Hepatocyte (in vitro differentiated cells): ENCODE data around the gene CCDC91. TPM values are rescaled to one million over a fixed set of nuclear protein-coding genes. Genes with fewer than 3 reads are reported as not detected.

Source experiments
- DNase-seq: peaks from one replicate; pipeline ENCODE4 v3.0.0-alpha.2; 2016; ENCODE audit warnings: low spot score
- H2AFZ ChIP-seq: fragments of 200-600 bp; sonication (generic); 2 replicates; pipeline ENCODE4 v1.6.0; 2016; ENCODE audit warnings: antibody characterized with exemption, mild to moderate bottlenecking
- H3K27ac ChIP-seq: fragments of 200-600 bp; sonication (generic); 2 replicates; pipeline ENCODE4 v1.5.1; 2016; ENCODE audit warnings: mild to moderate bottlenecking
- H3K27me3 ChIP-seq: fragments of 200-600 bp; sonication (generic); 2 replicates; pipeline ENCODE4 v1.6.1; 2016
- H3K36me3 ChIP-seq: fragments of 200-600 bp; sonication (generic); replicated peaks from 2 replicates; pipeline ENCODE4 v1.5.1; 2016; ENCODE audit warnings: low read depth; ENCODE audit not compliant: insufficient read depth
- H3K4me1 ChIP-seq: fragments of 200-600 bp; sonication (generic); 2 replicates; pipeline ENCODE4 v1.5.1; 2016; ENCODE audit warnings: mild to moderate bottlenecking, moderate library complexity; ENCODE audit not compliant: insufficient read depth
- H3K4me2 ChIP-seq: fragments of 200-600 bp; sonication (generic); 2 replicates; pipeline ENCODE4 v1.6.0; 2016
- H3K4me3 ChIP-seq: fragments of 200-600 bp; sonication (generic); 2 replicates; pipeline ENCODE4 v1.5.1; 2016; ENCODE audit warnings: mild to moderate bottlenecking
- H3K79me2 ChIP-seq: fragments of 200-600 bp; sonication (generic); 2 replicates; pipeline ENCODE4 v1.6.0; 2017; ENCODE audit warnings: mild to moderate bottlenecking
- H3K9me2 ChIP-seq: fragments of 200-600 bp; sonication (generic); replicated peaks from 2 replicates; pipeline ENCODE4 v1.6.0; 2017; ENCODE audit warnings: mild to moderate bottlenecking; ENCODE audit not compliant: insufficient read depth
- H3K9me3 ChIP-seq: fragments of 200-600 bp; sonication (generic); 2 replicates; pipeline ENCODE4 v1.5.1; 2016; ENCODE audit warnings: low read depth, mild to moderate bottlenecking
- H4K20me1 ChIP-seq: fragments of 200-600 bp; sonication (generic); 2 replicates; pipeline ENCODE4 v1.6.0; 2016; ENCODE audit warnings: mild to moderate bottlenecking; ENCODE audit not compliant: insufficient read depth, poor library complexity, severe bottlenecking
- EZH2 ChIP-seq: fragments of 200-600 bp; sonication (generic); IDR thresholded peaks from 2 replicates; pipeline ENCODE4 v1.6.1; 2016; ENCODE audit warnings: antibody characterized with exemption, mild to moderate bottlenecking, borderline replicate concordance
- EZH2phosphoT487 ChIP-seq: fragments of 200-600 bp; sonication (generic); IDR thresholded peaks from one replicate; pipeline ENCODE4 v1.6.1; 2018; ENCODE audit warnings: antibody characterized with exemption, mild to moderate bottlenecking, low read depth, moderate library complexity; ENCODE audit not compliant: unreplicated experiment, severe bottlenecking
- WGBS: methylation state at CpG from one replicate; pipeline ENCODE4 v1.1.6; 2016; ENCODE audit warnings: low lambda C conversion rate; ENCODE audit errors: missing lambda C conversion rate; 5-methylcytosine and 5-hydroxymethylcytosine counted together
- polyA plus RNA-seq: library from polyadenylated mRNA; unstranded; fragments of >200 nt; fragmentation: Nextera tagmentation; extraction: Ambion mirVana; gene quantifications from 2 replicates; pipeline ENCODE4 v1.2.1, GENCODE V29; 2016
- total RNA-seq: library from RNA; depleted of rRNA; stranded (reverse); fragments of >200 nt; gene quantifications from 2 replicates; pipeline ENCODE4 v1.2.3, GENCODE V29; 2014
- TF ChIP-seq, protein P1 (sequence below): fragments of 200-600 bp; sonication (generic); IDR thresholded peaks from 2 replicates; pipeline ENCODE4 v1.5.1; 2016; ENCODE audit warnings: antibody characterized with exemption, mild to moderate bottlenecking; ENCODE audit not compliant: poor library complexity

The CCDC91 gene
- total and polyA plus RNA-seq, 2 experiments from 2014 or later: 14.2 to 15.1 TPM

DNA sequence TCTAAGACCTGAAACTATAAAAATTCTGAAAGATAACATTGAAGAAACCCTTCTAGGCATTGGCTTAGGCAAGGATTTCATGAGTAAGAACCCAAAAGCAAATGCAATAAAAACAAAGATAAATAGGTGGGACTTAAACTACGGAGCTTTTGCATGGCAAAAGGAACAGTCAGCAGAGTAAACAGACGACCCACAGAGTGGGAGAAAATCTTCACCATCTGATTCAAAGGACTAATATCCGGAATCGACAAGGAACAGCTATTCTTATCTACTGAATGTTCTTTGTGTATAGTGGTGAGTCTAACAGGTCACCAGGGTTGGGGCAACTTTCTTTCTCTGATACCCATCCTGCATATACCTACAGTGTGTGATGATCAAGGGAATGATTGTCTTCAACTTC, 198.6 kb downstream of the CCDC91 start:
- Histone ChIP-seq H3K9me2 (no peaks in the 10 kb centered on the region), H3K4me3 (no peak overlapping the region), H3K79me2 (no peaks in the 10 kb centered on the region), H3K27me3 (no peaks in the 10 kb centered on the region), H3K36me3 (no peaks in the 10 kb centered on the region), H3K4me1 (no peaks in the 10 kb centered on the region), H2AFZ (no peak overlapping the region), H3K4me2 (no peak overlapping the region), H3K9me3 (no peaks in the 10 kb centered on the region), H3K27ac (no peak overlapping the region), H4K20me1 (no peaks in the 10 kb centered on the region)
- 35% methylated on average over 4 of the region's 4 CpGs for WGBS
- DNase-seq: no peak
- TF ChIP-seq EZH2phosphoT487 (no peak), EZH2 (no peak)
- TF ChIP-seq, protein P1, sequence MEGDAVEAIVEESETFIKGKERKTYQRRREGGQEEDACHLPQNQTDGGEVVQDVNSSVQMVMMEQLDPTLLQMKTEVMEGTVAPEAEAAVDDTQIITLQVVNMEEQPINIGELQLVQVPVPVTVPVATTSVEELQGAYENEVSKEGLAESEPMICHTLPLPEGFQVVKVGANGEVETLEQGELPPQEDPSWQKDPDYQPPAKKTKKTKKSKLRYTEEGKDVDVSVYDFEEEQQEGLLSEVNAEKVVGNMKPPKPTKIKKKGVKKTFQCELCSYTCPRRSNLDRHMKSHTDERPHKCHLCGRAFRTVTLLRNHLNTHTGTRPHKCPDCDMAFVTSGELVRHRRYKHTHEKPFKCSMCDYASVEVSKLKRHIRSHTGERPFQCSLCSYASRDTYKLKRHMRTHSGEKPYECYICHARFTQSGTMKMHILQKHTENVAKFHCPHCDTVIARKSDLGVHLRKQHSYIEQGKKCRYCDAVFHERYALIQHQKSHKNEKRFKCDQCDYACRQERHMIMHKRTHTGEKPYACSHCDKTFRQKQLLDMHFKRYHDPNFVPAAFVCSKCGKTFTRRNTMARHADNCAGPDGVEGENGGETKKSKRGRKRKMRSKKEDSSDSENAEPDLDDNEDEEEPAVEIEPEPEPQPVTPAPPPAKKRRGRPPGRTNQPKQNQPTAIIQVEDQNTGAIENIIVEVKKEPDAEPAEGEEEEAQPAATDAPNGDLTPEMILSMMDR: no peak

DNA sequence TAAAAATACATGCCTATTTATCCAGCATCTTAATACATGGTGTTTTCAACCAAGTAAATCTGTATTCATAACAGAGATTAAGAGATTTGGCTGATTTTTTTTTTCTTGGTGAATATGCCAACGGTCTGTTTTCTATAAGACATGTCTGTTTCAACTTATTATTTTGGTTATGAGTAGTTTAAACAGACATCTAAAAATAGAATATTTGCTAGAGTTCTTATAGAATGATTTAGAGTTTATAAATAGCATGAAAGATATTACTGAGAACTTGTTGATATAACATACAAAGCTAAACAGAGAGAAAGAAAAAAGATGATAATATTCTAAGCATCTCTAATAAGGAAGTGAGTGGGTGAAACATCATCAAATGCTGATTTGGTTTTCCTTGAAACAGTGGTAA, 199.9 kb downstream of the CCDC91 start:
- no peaks in the 10 kb centered on the region for H3K27me3 ChIP-seq
- no peaks in the 10 kb centered on the region for H3K36me3 ChIP-seq
- no peak overlapping the region for H3K27ac ChIP-seq
- no peaks in the 10 kb centered on the region for H4K20me1 ChIP-seq
- H3K9me3 ChIP-seq: no peaks in the 10 kb centered on the region
- no peaks in the 10 kb centered on the region for H3K4me1 ChIP-seq
- no peak overlapping the region for H2AFZ ChIP-seq
- no peak overlapping the region for H3K4me3 ChIP-seq
- 77% methylated on average over 1 of the region's 1 CpG for WGBS
- no peak overlapping the region for H3K4me2 ChIP-seq
- no peak for DNase-seq
- H3K79me2 ChIP-seq: no peaks in the 10 kb centered on the region
- H3K9me2 ChIP-seq: no peaks in the 10 kb centered on the region
- TF ChIP-seq, protein P1: no peak
- TF ChIP-seq EZH2phosphoT487: no peak
- no peak for TF ChIP-seq EZH2

DNA sequence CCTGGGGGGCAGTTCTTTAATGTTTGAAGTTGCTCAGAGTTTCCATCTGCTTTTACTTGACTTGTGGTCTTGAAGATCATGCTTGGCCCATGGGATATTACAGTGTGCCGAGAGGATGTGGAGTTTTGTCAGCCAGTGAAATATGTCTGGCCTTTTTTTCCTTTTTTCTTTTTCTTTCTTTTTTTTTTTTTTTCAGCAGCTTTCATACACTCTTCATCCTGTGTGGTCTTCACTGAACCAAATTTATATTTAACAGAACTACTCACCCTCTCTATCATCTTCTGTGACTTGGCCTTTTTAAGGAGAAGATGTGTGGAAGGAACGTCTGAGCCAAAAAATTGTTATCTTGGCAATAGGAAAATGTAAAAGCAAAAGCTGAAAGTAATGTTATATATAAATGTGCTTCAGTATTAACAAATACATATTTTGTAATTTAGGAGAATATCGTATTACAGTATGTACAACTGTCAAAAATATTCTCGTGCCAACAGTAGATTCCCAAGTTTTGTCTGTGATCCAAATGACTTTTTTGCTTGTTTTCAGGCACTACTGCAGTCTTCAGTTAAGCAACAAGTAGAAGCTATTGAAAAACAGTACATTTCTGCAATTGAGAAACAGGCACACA, 200.6 kb downstream of the CCDC91 start:
- no peak for DNase-seq
- WGBS: 80% methylated on average over 4 of the region's 4 CpGs
- Histone ChIP-seq H3K4me3 (no peak overlapping the region), H3K9me2 (no peaks in the 10 kb centered on the region), H3K79me2 (no peaks in the 10 kb centered on the region), H3K36me3 (no peaks in the 10 kb centered on the region), H3K27me3 (no peaks in the 10 kb centered on the region), H3K4me1 (no peaks in the 10 kb centered on the region), H3K27ac (no peak overlapping the region), H4K20me1 (no peaks in the 10 kb centered on the region), H3K9me3 (no peaks in the 10 kb centered on the region), H3K4me2 (no peak overlapping the region), H2AFZ (no peak overlapping the region)
- TF ChIP-seq EZH2 (no peak), EZH2phosphoT487 (no peak)
- TF ChIP-seq, protein P1: no peak

DNA sequence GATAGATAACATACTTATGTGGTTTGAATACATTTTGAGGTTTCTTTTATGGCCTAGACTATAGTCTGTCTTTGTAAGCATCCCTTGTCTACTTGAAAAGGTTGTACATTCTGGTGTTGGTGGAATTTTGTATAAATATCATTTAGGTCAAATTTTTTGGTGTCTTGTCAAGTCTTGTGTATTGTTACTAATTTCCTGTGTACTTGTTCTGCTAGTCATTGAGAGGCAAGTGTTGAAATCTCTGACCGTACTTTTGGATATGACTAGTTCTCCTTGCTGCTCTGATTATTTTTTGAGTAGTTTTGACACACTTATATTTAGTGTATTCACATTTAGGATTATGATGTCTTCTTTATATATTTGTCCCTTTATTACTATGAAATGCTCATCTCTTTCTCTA, 219.6 kb downstream of the CCDC91 start:
- no peak overlapping the region for H3K27ac ChIP-seq
- TF ChIP-seq EZH2 (no peak), EZH2phosphoT487 (no peak)
- TF ChIP-seq, protein P1: no peak
- no peaks in the 10 kb centered on the region for H4K20me1 ChIP-seq
- no peak for DNase-seq
- H3K27me3 ChIP-seq: no peaks in the 10 kb centered on the region
- no peaks in the 10 kb centered on the region for H3K36me3 ChIP-seq
- H3K79me2 ChIP-seq: no peaks in the 10 kb centered on the region
- no peaks in the 10 kb centered on the region for H3K9me2 ChIP-seq
- 92% methylated on average over 1 of the region's 1 CpG for WGBS
- H3K4me2 ChIP-seq: no peak overlapping the region
- H3K4me3 ChIP-seq: no peak overlapping the region
- no peaks in the 10 kb centered on the region for H3K9me3 ChIP-seq
- H2AFZ ChIP-seq: no peak overlapping the region
- H3K4me1 ChIP-seq: no peaks in the 10 kb centered on the region
